GM18505 (cell line): ENCODE results near the gene TUBB4A.

Source experiments
- ATAC-seq: cut with Tn5 transposase; IDR thresholded peaks from one replicate; pipeline ENCODE4 v1.9.1; 2021; ENCODE audit not compliant: unreplicated experiment
- POLR2A ChIP-seq: IDR thresholded peaks from 4 replicates; pipeline ENCODE4 v1.6.1; 2011; ENCODE audit warnings: borderline replicate concordance; ENCODE audit not compliant: insufficient read depth, insufficient read length; ENCODE audit errors: extremely low read depth

The TUBB4A gene

GRCh38 chr19:6530386-6531162 is 28.5 kb upstream of the TUBB4A start, which contains the start of gene TNFSF9:
TSS of gene TNFSF9 (plus strand) at chr19:6531026. CDS start at chr19:6531037, 11 bp downstream.
- TF ChIP-seq POLR2A = peak; percentile 100
- ATAC-seq = peak; percentile 34

GRCh38 chr19:6529937-6530385 is 27.9 kb upstream of the TUBB4A start:
- no peak for TF ChIP-seq POLR2A
- no peak for ATAC-seq

- no peak for TF ChIP-seq POLR2A
- no peak for ATAC-seq
Measured at GRCh38 chr19:6529351-6529750, 27.2 kb upstream of the TUBB4A start.

GRCh38 chr19:6528544-6529121 is 26.5 kb upstream of the TUBB4A start:
- peak; percentile 16 for TF ChIP-seq POLR2A
- peak; percentile 0 for ATAC-seq

GRCh38 chr19:6527893-6528543 is 25.9 kb upstream of the TUBB4A start:
- ATAC-seq = peak; percentile 40
- TF ChIP-seq POLR2A = peak; percentile 55

DNA sequence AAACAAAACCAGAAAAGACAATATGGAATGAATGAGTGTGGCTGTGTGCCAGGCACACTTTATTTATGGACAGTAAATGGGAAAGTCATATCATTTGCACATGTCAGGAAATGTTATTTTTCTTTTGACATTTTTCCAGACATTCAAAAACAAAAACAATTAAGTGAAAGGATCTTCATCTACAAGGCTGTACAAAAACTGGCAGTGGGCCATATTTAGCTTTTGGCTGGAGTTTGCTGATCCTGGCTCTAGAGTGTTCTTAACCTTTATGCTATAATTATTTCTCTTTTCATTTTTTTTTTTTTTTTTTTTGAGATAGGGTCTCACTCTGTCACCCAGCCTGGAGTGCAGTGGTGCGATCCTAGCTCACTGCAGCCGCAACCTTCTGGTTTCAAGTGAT is 22.2 kb upstream of the TUBB4A start:
- ATAC-seq = no peak
- no peak for TF ChIP-seq POLR2A

DNA sequence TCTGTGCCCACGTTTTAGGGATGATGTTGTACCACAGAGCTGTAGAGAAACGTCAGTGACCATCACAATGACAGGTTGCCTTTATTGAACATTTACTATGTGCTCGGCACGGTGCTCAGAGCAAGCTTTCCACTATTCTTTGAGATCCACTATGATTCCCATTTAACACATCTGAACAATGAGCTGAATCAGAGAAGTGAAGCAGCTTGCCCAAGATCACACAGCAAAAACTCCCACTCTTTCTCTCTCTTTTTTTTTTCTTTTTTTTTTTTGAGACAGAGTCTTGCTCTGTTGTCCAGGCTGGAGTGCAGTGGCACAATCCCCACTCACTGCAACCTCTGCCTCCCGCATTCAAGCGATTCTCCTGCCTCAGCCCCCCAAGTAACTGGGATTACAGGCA is 20.6 kb upstream of the TUBB4A start:
- no peak for TF ChIP-seq POLR2A
- ATAC-seq = no peak

DNA sequence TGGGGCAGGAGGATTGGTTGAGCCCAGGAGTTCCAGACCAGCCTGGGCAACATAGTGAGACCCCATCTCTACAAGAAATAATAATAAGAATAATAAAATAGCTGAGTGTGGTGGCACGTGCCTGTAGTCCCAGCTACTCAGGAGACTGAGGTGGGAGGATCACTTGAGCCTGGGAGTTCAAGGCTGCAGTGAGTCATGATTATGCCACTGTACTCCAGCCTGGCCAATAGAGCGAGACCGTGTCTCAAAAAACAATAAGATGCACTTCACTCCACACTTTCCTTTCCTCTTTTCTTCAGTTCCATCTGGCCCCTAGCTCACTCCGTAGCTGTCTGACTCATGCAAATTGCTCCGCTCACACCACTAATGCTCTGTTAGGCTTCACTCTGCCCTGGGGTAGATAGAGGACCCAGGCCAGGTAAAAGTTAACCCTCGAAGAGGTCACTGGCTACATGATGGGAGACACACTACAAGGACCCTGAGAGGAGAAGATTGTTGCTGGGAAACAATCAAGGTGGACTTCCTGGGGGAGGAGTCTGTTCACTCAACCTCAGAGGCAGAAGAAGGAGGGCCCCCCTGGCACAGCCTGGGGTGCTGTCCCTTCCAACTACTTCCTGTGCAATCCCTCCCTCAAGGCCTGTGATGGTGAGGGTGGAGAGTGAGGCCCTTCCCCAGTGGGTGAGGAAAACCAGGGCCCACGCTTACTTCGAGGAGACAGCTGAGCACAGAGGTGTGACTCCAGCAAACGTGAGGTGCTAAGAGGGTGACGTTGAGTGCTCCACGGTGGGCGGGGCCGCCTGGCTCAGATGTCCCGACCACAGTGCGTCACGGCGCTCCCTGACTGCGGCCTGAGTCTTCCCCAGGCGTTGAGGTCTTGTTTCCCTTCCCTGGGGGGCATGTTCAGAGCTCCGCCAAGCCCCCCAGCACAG is 19.9 kb upstream of the TUBB4A start:
- peak; percentile 44 for ATAC-seq
- TF ChIP-seq POLR2A = peak; percentile 51

DNA sequence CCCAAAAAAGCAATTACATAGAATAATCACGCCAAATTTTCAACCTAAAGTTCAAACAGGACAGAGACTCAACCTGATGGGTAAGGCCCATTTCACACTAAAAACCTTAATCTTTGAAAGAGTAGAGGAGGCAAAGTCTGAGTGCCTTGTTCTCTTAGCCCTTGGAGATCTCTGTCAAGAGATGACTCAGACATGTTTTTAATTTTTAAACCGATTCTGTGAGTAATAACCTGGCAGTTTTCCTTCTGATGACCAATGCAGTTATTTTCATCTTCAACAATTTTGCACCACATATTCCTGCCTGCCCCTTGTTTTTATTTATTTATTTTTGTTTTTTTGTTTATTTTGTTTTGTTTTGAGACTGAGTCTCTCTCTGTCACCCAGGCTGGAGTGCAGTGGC is 17.2 kb upstream of the TUBB4A start:
- no peak for TF ChIP-seq POLR2A
- no peak for ATAC-seq

- no peak for ATAC-seq
- TF ChIP-seq POLR2A = no peak
Measured at GRCh38 chr19:6518145-6518911, 16.2 kb upstream of the TUBB4A start.

- TF ChIP-seq POLR2A = no peak
- peak; percentile 39 for ATAC-seq
Measured at GRCh38 chr19:6516659-6517291, 14.7 kb upstream of the TUBB4A start.
